ENCODE data around the gene DPP6. TPM values are rescaled to one million over a fixed set of nuclear protein-coding genes. Genes with fewer than 3 reads are reported as not detected.

The DPP6 gene
- total and polyA plus RNA-seq, 2 of the 8 experiments (the other 6 are each of a cell fraction or from before 2014, with no cell fraction given), result 4.7 to 6.8 TPM

GRCh38 chr7:154177584-154177983, 125.4 kb downstream of the DPP6 start:
- Histone ChIP-seq H3K14ac (ENCODE audit: insufficient read length) (no peak overlapping the region), H4K5ac (ENCODE audit: insufficient read length, low read depth, low read length) (no peak overlapping the region), H3K9me3 (ENCODE audit: insufficient read depth in 2 of 2, low read depth in 1 of 2, low read length in 1 of 2) (no peaks in the 10 kb centered on the region), H3K27me3 (replicated peaks in 1 of 4; ENCODE audit: control insufficient read depth in 3 of 4, extremely low read depth in 1 of 4, insufficient read depth in 3 of 4, low read length in 3 of 4) (no peaks in the 10 kb centered on the region), H3K9ac (replicated peaks in 1 of 4; ENCODE audit: extremely low read depth in 1 of 4, low read depth in 3 of 4, low read length in 3 of 4) (no peak overlapping the region), H3K79me1 (ENCODE audit: low read depth, low read length) (no peaks in the 10 kb centered on the region), H3K27ac (ENCODE audit: low read depth, low read length) (no peak overlapping the region), H2AK5ac (ENCODE audit: low read depth, low read length) (0 out of 2 replicates have a peak overlapping the region, but pooled peaks have one; percentile 16), H2BK120ac (replicated peaks; ENCODE audit: low read depth, low read length) (no peak overlapping the region), H3K4ac (replicated peaks; ENCODE audit: insufficient read length, low read depth, low read length) (no peak overlapping the region), H3K18ac (ENCODE audit: extremely low read depth, low read length) (no peak overlapping the region), H3K79me2 (ENCODE audit: control insufficient read depth in 1 of 2, insufficient read depth in 2 of 2, low read length in 2 of 2) (no peaks in the 10 kb centered on the region), H3K36me3 (ENCODE audit: control insufficient read depth in 2 of 4, insufficient read depth in 4 of 4, low read length in 3 of 4) (no peaks in the 10 kb centered on the region), H2BK12ac (ENCODE audit: low read depth, low read length) (no peak overlapping the region), H4K91ac (replicated peaks; ENCODE audit: insufficient read length, low read length) (no peak overlapping the region), H3K4me1 (replicated peaks in 1 of 4; ENCODE audit: control insufficient read depth in 3 of 4, insufficient read depth in 4 of 4, low read length in 3 of 4) (peaks cover 5 to 11% (median 8%) of the 10 kb centered on the region in 4 experiments; a peak in 6 of 7 replicates), H3K23ac (ENCODE audit: insufficient read length) (no peak overlapping the region), H2BK15ac (ENCODE audit: low read length) (no peak overlapping the region), H2AFZ (ENCODE audit: low read length) (no peak overlapping the region), H4K20me1 (replicated peaks in 1 of 2; ENCODE audit: control insufficient read depth in 1 of 2, insufficient read depth in 2 of 2, low read length in 2 of 2) (no peaks in the 10 kb centered on the region), H2BK20ac (ENCODE audit: low read length) (no peak overlapping the region), H2BK5ac (ENCODE audit: low read depth, low read length) (no peak overlapping the region), H4K8ac (ENCODE audit: extremely low read depth, insufficient read depth, low read length) (no peak overlapping the region), H3K23me2 (ENCODE audit: low read depth, low read length) (no peaks in the 10 kb centered on the region), H3K4me2 (ENCODE audit: insufficient read depth in 1 of 2, low read depth in 2 of 2, low read length in 2 of 2) (no peak overlapping the region), H3K56ac (replicated peaks; ENCODE audit: insufficient read length, low read depth, low read length) (no peak overlapping the region), H3K4me3 (ENCODE audit: extremely low read depth in 1 of 4, insufficient read depth in 2 of 4, low read depth in 3 of 4, low read length in 4 of 4) (no peak overlapping the region)
- WGBS, 2 experiments (ENCODE audit: extremely low coverage in 1 of 2, insufficient coverage in 1 of 2, insufficient read length in 1 of 2, insufficient replicate concordance in 2 of 2, low coverage in 1 of 2, low lambda C conversion rate in 2 of 2, missing lambda C conversion rate in 1 of 2), result 94% methylated on average over 7 of the region's 7 CpGs; no CpG with 5 or more reads in 1 of the 2 experiments
- no peak for DNase-seq (ENCODE audit: low read depth in 1 of 2, low spot score in 2 of 2)
- ChIA-PET CTCF (ENCODE audit: partially characterized antibody) (no interaction called here), POLR2A (ENCODE audit: partially characterized antibody) (no interaction called here)
- FAIRE-seq, result no peak
